ENCODE data around the gene SRR. TPM values are rescaled to one million over a fixed set of nuclear protein-coding genes. Genes with fewer than 3 reads are reported as not detected.

SRR gene
- total RNA-seq, 3 donors from 2014 or later, result 9.7 to 13.3 (median 10.2) TPM

DNA sequence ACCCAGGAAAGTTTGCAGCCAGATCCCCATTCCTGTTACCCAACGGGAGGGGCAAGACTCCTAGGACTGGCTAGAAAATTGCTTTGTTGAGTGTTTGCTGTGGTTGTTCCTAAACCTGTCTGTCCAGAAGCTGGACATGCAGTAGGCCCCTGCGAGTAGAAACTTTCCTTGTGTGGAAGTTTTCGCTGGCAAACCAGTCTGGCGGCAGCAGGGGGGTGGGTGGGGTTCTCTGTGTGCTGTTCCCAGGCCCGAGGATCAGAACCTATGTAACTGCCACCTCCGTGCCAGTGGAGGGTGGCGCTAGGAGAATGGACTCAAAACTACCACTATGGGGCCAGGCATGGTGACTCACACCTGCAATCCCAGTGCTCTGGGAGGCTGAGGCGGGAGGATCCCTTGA lies 42.7 kb downstream of the SRR start:
- Histone ChIP-seq H3K36me3 (no peaks in the 10 kb centered on the region), H3K4me1 (no peaks in the 10 kb centered on the region), H3K27me3 (no peaks in the 10 kb centered on the region), H3K27ac (peak overlapping the region; percentile 79 to 83), H3K9me3 (no peaks in the 10 kb centered on the region), H3K4me3 (no peak overlapping the region)
- TF ChIP-seq POLR2A (IDR thresholded peaks at IDR 0.05), result no peak
- no peak for TF ChIP-seq POLR2AphosphoS5 (IDR thresholded peaks at IDR 0.05)
- TF ChIP-seq, protein P1, sequence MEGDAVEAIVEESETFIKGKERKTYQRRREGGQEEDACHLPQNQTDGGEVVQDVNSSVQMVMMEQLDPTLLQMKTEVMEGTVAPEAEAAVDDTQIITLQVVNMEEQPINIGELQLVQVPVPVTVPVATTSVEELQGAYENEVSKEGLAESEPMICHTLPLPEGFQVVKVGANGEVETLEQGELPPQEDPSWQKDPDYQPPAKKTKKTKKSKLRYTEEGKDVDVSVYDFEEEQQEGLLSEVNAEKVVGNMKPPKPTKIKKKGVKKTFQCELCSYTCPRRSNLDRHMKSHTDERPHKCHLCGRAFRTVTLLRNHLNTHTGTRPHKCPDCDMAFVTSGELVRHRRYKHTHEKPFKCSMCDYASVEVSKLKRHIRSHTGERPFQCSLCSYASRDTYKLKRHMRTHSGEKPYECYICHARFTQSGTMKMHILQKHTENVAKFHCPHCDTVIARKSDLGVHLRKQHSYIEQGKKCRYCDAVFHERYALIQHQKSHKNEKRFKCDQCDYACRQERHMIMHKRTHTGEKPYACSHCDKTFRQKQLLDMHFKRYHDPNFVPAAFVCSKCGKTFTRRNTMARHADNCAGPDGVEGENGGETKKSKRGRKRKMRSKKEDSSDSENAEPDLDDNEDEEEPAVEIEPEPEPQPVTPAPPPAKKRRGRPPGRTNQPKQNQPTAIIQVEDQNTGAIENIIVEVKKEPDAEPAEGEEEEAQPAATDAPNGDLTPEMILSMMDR (IDR thresholded peaks at IDR 0.05), result no peak
- intact Hi-C loops (cut with DNase I; ENCODE audit: low total_unique reads), result no loop called here
- DNase-seq (ENCODE audit: low spot score in 2 of 2), result peak; percentile 51 to 71

DNA sequence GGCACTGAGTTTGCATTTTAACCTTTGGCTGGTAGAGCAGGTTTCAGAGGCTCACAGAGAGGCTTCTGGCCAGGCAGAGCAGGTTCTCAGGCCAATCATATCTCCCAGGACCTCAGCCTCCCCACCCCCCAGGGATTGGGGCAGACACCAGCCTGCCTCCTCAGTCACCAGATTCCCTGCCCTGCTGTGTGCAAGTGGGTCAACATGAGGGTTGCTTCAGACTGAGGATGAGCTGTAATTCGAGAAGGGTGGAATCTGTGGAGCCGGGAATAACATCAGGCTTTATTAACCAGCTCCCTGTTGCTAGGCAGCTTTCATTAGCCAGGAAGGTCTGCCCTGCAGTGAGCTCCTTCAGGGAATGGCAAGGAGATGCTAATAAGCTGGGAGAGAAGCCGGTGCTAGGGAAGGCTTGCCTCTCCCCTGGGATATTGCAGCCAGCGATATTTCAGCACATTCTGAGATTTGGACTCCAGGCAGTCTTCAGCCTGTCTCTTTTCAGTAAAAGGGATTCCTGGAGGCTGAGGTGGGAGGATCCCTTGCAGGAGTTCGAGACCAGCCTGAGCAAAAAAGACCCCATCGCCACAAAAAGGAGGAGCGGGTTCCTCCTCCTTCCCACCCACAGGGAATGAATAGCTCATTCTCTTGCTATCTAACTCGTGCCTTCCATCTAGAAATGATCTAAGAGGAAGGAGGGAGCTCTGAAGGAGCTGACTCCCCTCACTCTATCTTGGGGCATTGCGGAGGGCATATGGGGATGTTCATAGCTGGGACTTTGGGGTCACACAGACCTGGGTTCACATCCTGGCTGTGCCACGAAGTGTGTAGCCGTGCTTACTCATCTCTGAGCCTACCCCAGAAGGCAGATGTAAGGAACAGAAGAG lies 44.3 kb downstream of the SRR start:
- H3K4me1 ChIP-seq, result no peaks in the 10 kb centered on the region
- H3K27ac ChIP-seq, result peak overlapping the region; percentile 77 to 79
- no peaks in the 10 kb centered on the region for H3K36me3 ChIP-seq
- H3K27me3 ChIP-seq, result no peaks in the 10 kb centered on the region
- no peak overlapping the region for H3K4me3 ChIP-seq
- TF ChIP-seq POLR2AphosphoS5 (IDR thresholded peaks at IDR 0.05) (peak in 2 of 3 donors; percentile 16 to 25), POLR2A (IDR thresholded peaks at IDR 0.05) (no peak)
- DNase-seq (ENCODE audit: low spot score in 2 of 2), result peak; percentile 83 to 85
- no peaks in the 10 kb centered on the region for H3K9me3 ChIP-seq
- intact Hi-C loops (cut with DNase I; ENCODE audit: low total_unique reads), result no loop called here

DNA sequence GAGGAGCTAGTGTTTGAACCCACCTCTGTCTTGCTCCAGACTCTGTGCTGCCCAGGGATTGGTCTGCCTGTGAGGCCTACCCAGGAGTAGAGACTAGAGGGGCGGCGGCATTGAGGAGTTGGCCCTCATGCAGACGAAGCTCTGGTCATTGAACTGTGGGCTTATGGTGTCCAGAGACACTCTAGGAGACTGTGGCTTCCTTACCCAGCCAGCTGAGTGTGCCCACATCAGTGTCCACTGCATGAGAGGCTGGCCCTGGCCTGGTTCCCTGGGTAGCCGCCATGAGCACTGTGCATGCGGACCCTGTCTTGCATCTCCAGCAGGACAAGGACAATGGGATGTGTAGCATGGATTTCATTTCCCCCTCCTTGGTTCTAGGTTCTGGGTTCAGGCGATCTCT lies 47.5 kb downstream of the SRR start:
- Histone ChIP-seq H3K9me3 (no peaks in the 10 kb centered on the region), H3K27ac (no peak overlapping the region), H3K4me3 (no peak overlapping the region), H3K4me1 (no peaks in the 10 kb centered on the region), H3K36me3 (no peaks in the 10 kb centered on the region), H3K27me3 (no peaks in the 10 kb centered on the region)
- no peak for TF ChIP-seq POLR2A (IDR thresholded peaks at IDR 0.05)
- TF ChIP-seq POLR2AphosphoS5 (IDR thresholded peaks at IDR 0.05), result no peak
- TF ChIP-seq, protein P1 (IDR thresholded peaks at IDR 0.05), result no peak
- intact Hi-C loops (cut with DNase I; ENCODE audit: low total_unique reads), result no loop called here
- peak in 1 of 2 donors; percentile 50 for DNase-seq (ENCODE audit: low spot score in 2 of 2)

DNA sequence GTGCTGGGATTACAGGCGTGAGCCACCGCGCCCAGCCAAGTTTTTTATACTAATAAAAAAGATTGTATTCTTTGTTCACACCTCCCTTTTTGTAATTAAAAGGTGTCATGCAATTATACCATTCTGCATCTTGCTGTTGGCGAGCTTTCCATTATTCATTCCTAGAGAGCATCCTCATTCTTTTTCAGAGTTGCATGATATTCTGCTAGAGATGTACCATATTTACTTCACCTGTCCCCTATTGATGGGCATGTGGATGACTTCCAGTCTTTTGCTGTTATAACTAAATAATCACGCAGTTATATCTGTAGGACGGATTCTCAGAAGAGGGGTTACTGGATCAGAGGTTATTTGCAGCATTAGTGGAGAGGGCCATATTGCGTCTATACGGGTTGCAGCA lies 50.6 kb downstream of the SRR start:
- H3K9me3 ChIP-seq, result no peaks in the 10 kb centered on the region
- no peaks in the 10 kb centered on the region for H3K4me1 ChIP-seq
- intact Hi-C loops (cut with DNase I; ENCODE audit: low total_unique reads), result no loop called here
- H3K27ac ChIP-seq, result no peak overlapping the region
- DNase-seq (ENCODE audit: low spot score in 2 of 2), result no peak
- H3K4me3 ChIP-seq, result no peak overlapping the region
- TF ChIP-seq POLR2A (IDR thresholded peaks at IDR 0.05) (no peak), POLR2AphosphoS5 (IDR thresholded peaks at IDR 0.05) (no peak)
- TF ChIP-seq, protein P1 (IDR thresholded peaks at IDR 0.05), result no peak
- no peaks in the 10 kb centered on the region for H3K27me3 ChIP-seq
- H3K36me3 ChIP-seq, result no peaks in the 10 kb centered on the region

DNA sequence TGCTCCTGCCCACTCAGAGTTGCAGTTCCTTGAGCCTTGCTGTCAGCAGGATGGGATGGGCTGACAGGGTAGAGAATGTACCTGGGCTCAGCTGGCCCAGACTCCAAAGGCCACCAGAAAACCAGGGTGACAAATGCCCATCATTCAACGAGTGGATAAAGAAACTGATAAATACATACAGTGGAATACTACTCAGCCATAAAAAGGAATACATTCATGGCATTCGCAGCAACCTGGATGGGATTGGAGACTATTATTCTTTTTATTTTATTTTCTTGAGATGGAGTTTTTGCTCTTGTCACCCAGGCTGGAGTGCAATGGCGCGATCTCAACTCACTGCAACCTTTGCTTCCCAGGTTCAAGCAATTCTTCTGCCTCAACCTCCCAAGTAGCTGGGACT lies 53.5 kb downstream of the SRR start:
- H3K27ac ChIP-seq, result no peak overlapping the region
- H3K9me3 ChIP-seq, result no peaks in the 10 kb centered on the region
- no peaks in the 10 kb centered on the region for H3K27me3 ChIP-seq
- no peak for DNase-seq (ENCODE audit: low spot score in 2 of 2)
- no peaks in the 10 kb centered on the region for H3K4me1 ChIP-seq
- no peak overlapping the region for H3K4me3 ChIP-seq
- H3K36me3 ChIP-seq, result no peaks in the 10 kb centered on the region
- TF ChIP-seq POLR2AphosphoS5 (IDR thresholded peaks at IDR 0.05) (no peak), POLR2A (IDR thresholded peaks at IDR 0.05) (no peak)
- TF ChIP-seq, protein P1 (IDR thresholded peaks at IDR 0.05), result no peak
- intact Hi-C loops (cut with DNase I; ENCODE audit: low total_unique reads), result no loop called here

Data from breast epithelium (tissue), 4 donors.